H1 (cell line): ENCODE measurements around the gene PNMA6E. TPM values are rescaled to one million over a fixed set of nuclear protein-coding genes. Genes with fewer than 3 reads are reported as not detected.

Experiments used
- BACH1 ChIP-seq: IDR thresholded peaks from 2 replicates; pipeline ENCODE4 v1.6.1; 2012; ENCODE audit warnings: low read length, improper control_type of control experiment
- BCL11A ChIP-seq, 2 experiments: IDR thresholded peaks; one replicate each; pipeline ENCODE4 v1.6.1; 2011; ENCODE audit warnings: low read depth in 2 of 2, low read length in 2 of 2, mild to moderate bottlenecking in 2 of 2
- KDM1A ChIP-seq: fragments of 200-600, 300-600 bp; sonication (generic); IDR thresholded peaks from 2 replicates; pipeline ENCODE4 v1.7.1; 2016; ENCODE audit warnings: mild to moderate bottlenecking, low read length, borderline replicate concordance
- TAF7 ChIP-seq: optimal IDR thresholded peaks from 2 replicates; pipeline ENCODE3; 2011; ENCODE audit warnings: low read depth, mild to moderate bottlenecking, inconsistent platforms, low read length, moderate library complexity, borderline replicate concordance
- polyA plus RNA-seq, 7 experiments: library from polyadenylated mRNA; depleted of rRNA in 3 of 7; stranded (reverse) in 5 of 7; unstranded in 2 of 7; fragments of >200 nt in 5 of 7; fragments of 200-250 nt in 2 of 7; gene quantifications; 1 replicate in 5 of 7; 2 replicates in 1 of 7; 4 replicates in 1 of 7; pipeline versions ENCODE4 v1.2.1 to v1.2.3, GENCODE V29; 2011 to 2013; ENCODE audit warnings: missing spikeins in 2 of 7, mixed read lengths in 2 of 7
- small RNA-seq: library from polyadenylated mRNA; stranded (forward); fragments of <200 nt; extraction: miRNeasy Mini kit (QIAGEN cat#:217004); gene quantifications from one replicate; pipeline ENCODE3, GENCODE V24; 2013; ENCODE audit not compliant: insufficient read depth
- total RNA-seq: library from RNA; stranded (reverse); fragmentation: NEBNext Ultra II Directional; extraction: Animal tissue kit (Norgen Biotek cat#: 25700); gene quantifications from 2 replicates; pipeline ENCODE4 v1.2.1, GENCODE V29; 2021
- TF ChIP-seq, protein P1 (sequence below): IDR thresholded peaks from 2 replicates; pipeline ENCODE4 v1.6.1; 2011; ENCODE audit warnings: low read length, improper control_type of control experiment
- TF ChIP-seq, protein P2 (sequence below): IDR thresholded peaks from 2 replicates; pipeline ENCODE4 v1.6.1; 2011; ENCODE audit warnings: low read depth, mild to moderate bottlenecking, low read length; ENCODE audit not compliant: insufficient read depth

PNMA6E gene
- total and polyA plus RNA-seq, 2 of the 8 experiments (the other 6 are each of a cell fraction or from before 2014, with no cell fraction given) = not detected

DNA sequence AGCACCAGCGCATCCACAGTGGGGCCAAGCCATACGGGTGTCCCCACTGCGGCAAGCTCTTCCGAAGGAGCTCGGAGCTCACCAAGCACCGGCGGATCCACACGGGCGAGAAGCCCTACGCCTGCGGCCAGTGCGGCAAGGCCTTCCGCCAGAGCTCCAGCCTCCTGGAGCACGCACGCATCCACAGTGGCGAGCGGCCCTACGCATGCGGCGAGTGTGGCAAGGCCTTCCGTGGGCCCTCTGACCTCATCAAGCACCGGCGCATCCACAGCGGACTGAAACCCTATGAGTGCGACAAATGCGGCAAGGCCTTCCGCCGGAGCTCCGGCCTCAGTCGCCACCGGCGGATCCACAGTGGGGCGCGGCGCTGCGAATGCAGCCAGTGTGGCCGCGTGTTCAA, 53.6 kb downstream of the PNMA6E start (continued):
- TF ChIP-seq BACH1 = no peak
- TF ChIP-seq BCL11A (IDR thresholded peaks at IDR 0.05; ENCODE audit: low read depth in 2 of 2, low read length in 2 of 2) = no peak
- no peak for TF ChIP-seq KDM1A
- TF ChIP-seq, protein P1, sequence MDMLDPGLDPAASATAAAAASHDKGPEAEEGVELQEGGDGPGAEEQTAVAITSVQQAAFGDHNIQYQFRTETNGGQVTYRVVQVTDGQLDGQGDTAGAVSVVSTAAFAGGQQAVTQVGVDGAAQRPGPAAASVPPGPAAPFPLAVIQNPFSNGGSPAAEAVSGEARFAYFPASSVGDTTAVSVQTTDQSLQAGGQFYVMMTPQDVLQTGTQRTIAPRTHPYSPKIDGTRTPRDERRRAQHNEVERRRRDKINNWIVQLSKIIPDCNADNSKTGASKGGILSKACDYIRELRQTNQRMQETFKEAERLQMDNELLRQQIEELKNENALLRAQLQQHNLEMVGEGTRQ = no peak
- TF ChIP-seq, protein P2, sequence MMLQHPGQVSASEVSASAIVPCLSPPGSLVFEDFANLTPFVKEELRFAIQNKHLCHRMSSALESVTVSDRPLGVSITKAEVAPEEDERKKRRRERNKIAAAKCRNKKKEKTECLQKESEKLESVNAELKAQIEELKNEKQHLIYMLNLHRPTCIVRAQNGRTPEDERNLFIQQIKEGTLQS = no peak
- TF ChIP-seq TAF7 = no peak

Small RNAs within 50 kb of the gene (small RNA-seq; reads per million reads assigned to genes)
- gene AC152007.1 = not detected
- gene RN7SL667P = not detected

Other genes with a start within 250 kb of the PNMA6E start
- gene MAGEA1, start 222.1 kb downstream of the PNMA6E start, total RNA-seq = not detected in 2 replicates
- not detected in 2 replicates for gene MAGEA1, start 222.1 kb downstream of the PNMA6E start, polyA plus RNA-seq (2011; rRNA removed)
- gene PNMA6F, start 79.6 kb downstream of the PNMA6E start, total RNA-seq = 0.15 and 0.22 TPM in 2 replicates
- gene PNMA6F, start 79.6 kb downstream of the PNMA6E start, polyA plus RNA-seq (2011; rRNA removed) = 0.12 and 0.36 TPM in 2 replicates
- gene ZNF275, start 67.2 kb downstream of the PNMA6E start, total RNA-seq = 8.1 and 8.2 TPM in 2 replicates
- 8.1 and 9.1 TPM in 2 replicates for gene ZNF275, start 67.2 kb downstream of the PNMA6E start, polyA plus RNA-seq (2011; rRNA removed)
- 0.41 and 0.46 TPM in 2 replicates for gene ZFP92, start 10.1 kb upstream of the PNMA6E start, total RNA-seq
- 0.14 and 0.17 TPM in 2 replicates for gene ZFP92, start 10.1 kb upstream of the PNMA6E start, polyA plus RNA-seq (2011; rRNA removed)
- gene TREX2, start 44.7 kb upstream of the PNMA6E start, total RNA-seq = 0.69 and 0.71 TPM in 2 replicates
- 0.80 and 1.5 TPM in 2 replicates for gene TREX2, start 44.7 kb upstream of the PNMA6E start, polyA plus RNA-seq (2011; rRNA removed)
- gene HAUS7, start 69.2 kb upstream of the PNMA6E start, total RNA-seq = 53.4 and 54.0 TPM in 2 replicates
- 45.4 and 56.9 TPM in 2 replicates for gene HAUS7, start 69.2 kb upstream of the PNMA6E start, polyA plus RNA-seq (2011; rRNA removed)
- gene BGN, start 93.6 kb upstream of the PNMA6E start, total RNA-seq = 2.1 and 2.4 TPM in 2 replicates
- gene BGN, start 93.6 kb upstream of the PNMA6E start, polyA plus RNA-seq (2011; rRNA removed) = 1.8 and 2.7 TPM in 2 replicates
- gene ATP2B3, start 116.3 kb upstream of the PNMA6E start, total RNA-seq = 0.15 and 0.19 TPM in 2 replicates
- 0.14 and 0.24 TPM in 2 replicates for gene ATP2B3, start 116.3 kb upstream of the PNMA6E start, polyA plus RNA-seq (2011; rRNA removed)
- gene CCNQ, start 197.8 kb upstream of the PNMA6E start, total RNA-seq = 15.8 and 16.6 TPM in 2 replicates
- 32.1 and 34.9 TPM in 2 replicates for gene CCNQ, start 197.8 kb upstream of the PNMA6E start, polyA plus RNA-seq (2011; rRNA removed)
- gene DUSP9, start 245.9 kb upstream of the PNMA6E start, total RNA-seq = 0.63 and 1.1 TPM in 2 replicates
- gene DUSP9, start 245.9 kb upstream of the PNMA6E start, polyA plus RNA-seq (2011; rRNA removed) = 0.80 and 1.2 TPM in 2 replicates